RWPE2 (cell line): ENCODE measurements around the gene AXDND1.

Source experiments
- ATAC-seq: fragments of 200-7000 bp; cut with Tn5 transposase; 3 replicates; pipeline ENCODE4 v1.9.1; 2021; ENCODE audit warnings: low read depth
- DNase-seq: peaks from one replicate; pipeline ENCODE4 v3.0.0-alpha.2; 2020; ENCODE audit warnings: low spot score
- H3K27ac ChIP-seq: fragments of 450-650 bp; 2 replicates; pipeline ENCODE4 v1.5.1; 2017; ENCODE audit warnings: mild to moderate bottlenecking; ENCODE audit not compliant: poor library complexity, severe bottlenecking
- H3K27me3 ChIP-seq: fragments of 250-450 bp; sonication (Bioruptor Pico); 2 replicates; pipeline ENCODE4 v1.5.1; 2021; ENCODE audit warnings: mild to moderate bottlenecking, moderate library complexity; ENCODE audit not compliant: insufficient read depth, poor library complexity, severe bottlenecking
- H3K36me3 ChIP-seq: fragments of 250-450 bp; sonication (Bioruptor Pico); 2 replicates; pipeline ENCODE4 v1.5.1; 2020; ENCODE audit warnings: low read depth, mild to moderate bottlenecking, moderate library complexity
- H3K4me1 ChIP-seq: fragments of 250-450 bp; sonication (Bioruptor Pico); 2 replicates; pipeline ENCODE4 v1.5.1; 2021; ENCODE audit warnings: mild to moderate bottlenecking, moderate library complexity; ENCODE audit not compliant: insufficient read depth, poor library complexity, severe bottlenecking
- H3K4me3 ChIP-seq: fragments of 250-450 bp; sonication (Bioruptor Pico); 2 replicates; pipeline ENCODE4 v1.5.1; 2021; ENCODE audit warnings: mild to moderate bottlenecking, moderate library complexity; ENCODE audit not compliant: severe bottlenecking
- H3K9me3 ChIP-seq: fragments of 250-450 bp; sonication (Bioruptor Pico); 2 replicates; pipeline ENCODE4 v1.5.1; 2021; ENCODE audit warnings: mild to moderate bottlenecking, moderate library complexity; ENCODE audit not compliant: severe bottlenecking
- CTCF ChIP-seq: fragments of 450-650 bp; IDR thresholded peaks from one replicate; pipeline ENCODE4 v1.5.1; 2017; ENCODE audit warnings: mild to moderate bottlenecking, moderate library complexity; ENCODE audit not compliant: poor library complexity, severe bottlenecking

The AXDND1 gene

GRCh38 chr1:179323436-179323835 lies 42.3 kb upstream of the AXDND1 start:
- no peak overlapping the region for H3K4me3 ChIP-seq
- H3K9me3 ChIP-seq: no peaks in the 10 kb centered on the region
- H3K36me3 ChIP-seq: peaks cover 3% of the 10 kb centered on the region; the same call in 1 of the 2 replicates
- DNase-seq (no peak), ATAC-seq (no peak)
- no peaks in the 10 kb centered on the region for H3K4me1 ChIP-seq
- H3K27ac ChIP-seq: no peak overlapping the region
- no peak for TF ChIP-seq CTCF
- H3K27me3 ChIP-seq: no peaks in the 10 kb centered on the region

GRCh38 chr1:179325836-179326235 lies 39.9 kb upstream of the AXDND1 start:
- Histone ChIP-seq H3K27me3 (no peaks in the 10 kb centered on the region), H3K4me1 (no peaks in the 10 kb centered on the region), H3K4me3 (no peak overlapping the region), H3K9me3 (no peaks in the 10 kb centered on the region), H3K36me3 (peaks cover 3% of the 10 kb centered on the region; the same call in 1 of the 2 replicates), H3K27ac (no peak overlapping the region)
- no peak for TF ChIP-seq CTCF
- no peak for DNase-seq
- no peak for ATAC-seq

- no peak for TF ChIP-seq CTCF
- ATAC-seq (no peak), DNase-seq (no peak)
- H3K36me3 ChIP-seq: peaks cover 3% of the 10 kb centered on the region; the same call in 1 of the 2 replicates
- no peaks in the 10 kb centered on the region for H3K27me3 ChIP-seq
- H3K9me3 ChIP-seq: no peaks in the 10 kb centered on the region
- H3K27ac ChIP-seq: no peak overlapping the region
- H3K4me3 ChIP-seq: no peak overlapping the region
- no peaks in the 10 kb centered on the region for H3K4me1 ChIP-seq
These were observed 39.0 kb upstream of the AXDND1 start for GRCh38 chr1:179326746-179327145.

GRCh38 chr1:179327196-179327595 lies 38.6 kb upstream of the AXDND1 start:
- DNase-seq (no peak), ATAC-seq (no peak)
- no peak for TF ChIP-seq CTCF
- no peaks in the 10 kb centered on the region for H3K27me3 ChIP-seq
- no peak overlapping the region for H3K4me3 ChIP-seq
- no peaks in the 10 kb centered on the region for H3K4me1 ChIP-seq
- no peaks in the 10 kb centered on the region for H3K9me3 ChIP-seq
- peaks cover 3% of the 10 kb centered on the region; the same call in 1 of the 2 replicates for H3K36me3 ChIP-seq
- no peak overlapping the region for H3K27ac ChIP-seq

- no peak for TF ChIP-seq CTCF
- Histone ChIP-seq H3K4me1 (no peaks in the 10 kb centered on the region), H3K36me3 (peaks cover 3% of the 10 kb centered on the region; the same call in 1 of the 2 replicates), H3K27me3 (no peaks in the 10 kb centered on the region), H3K27ac (no peak overlapping the region), H3K4me3 (no peak overlapping the region), H3K9me3 (no peaks in the 10 kb centered on the region)
- ATAC-seq: no peak
- no peak for DNase-seq
These were observed 38.1 kb upstream of the AXDND1 start for GRCh38 chr1:179327679-179328078.
